CD8-positive, alpha-beta memory T cell (primary cell): ENCODE data around the gene GRIN2A. TPM values are rescaled to one million over a fixed set of nuclear protein-coding genes. Genes with fewer than 3 reads are reported as not detected.

ENCODE experiments used
- CTCF ChIA-PET: fragments of 350-600 bp; sonication (Branson Sonifier 250); formaldehyde crosslinking; loops from one replicate; lab custom pipeline; 2021; ENCODE audit warnings: antibody characterized with exemption; lab: Charles Lee
- POLR2A ChIA-PET: fragments of 350-600 bp; sonication (Branson Sonifier 250); formaldehyde crosslinking; loops from one replicate; lab custom pipeline; 2021; ENCODE audit warnings: antibody characterized with exemption; lab: Charles Lee
- DNase-seq, 5 donors: peaks; one replicate each; pipeline versions ENCODE4 v3.0.0 to v3.0.0-alpha.2; 2020 to 2022; ENCODE audit warnings: mixed read lengths in 1 of 5
- H3K27ac ChIP-seq: one replicate; pipeline ENCODE4 v1.7.0; 2013; ENCODE audit warnings: low read depth, mild to moderate bottlenecking, low read length, moderate library complexity
- H3K27me3 ChIP-seq: 2 replicates; pipeline ENCODE4 v1.7.0; 2013; ENCODE audit warnings: low read length, mild to moderate bottlenecking; ENCODE audit not compliant: insufficient read depth, poor library complexity, severe bottlenecking
- H3K36me3 ChIP-seq: 2 replicates; pipeline ENCODE4 v1.7.0; 2013; ENCODE audit warnings: mild to moderate bottlenecking, low read length, moderate library complexity; ENCODE audit not compliant: insufficient read depth
- H3K4me1 ChIP-seq: 2 replicates; pipeline ENCODE4 v1.7.0; 2013; ENCODE audit warnings: mild to moderate bottlenecking, low read length, moderate library complexity; ENCODE audit not compliant: insufficient read depth
- H3K4me3 ChIP-seq: 2 replicates; pipeline ENCODE4 v1.7.0; 2013; ENCODE audit warnings: mild to moderate bottlenecking, low read length
- H3K9me3 ChIP-seq: 2 replicates; pipeline ENCODE4 v1.7.0; 2013; ENCODE audit warnings: mild to moderate bottlenecking, low read length
- H3K27ac Mint-ChIP-seq, 8 donors: one replicate each; pipeline ENCODE4 v1.8.0; 2020 to 2021; ENCODE audit warnings: mixed read lengths in 8 of 8, mild to moderate bottlenecking in 6 of 8, inconsistent platforms in 3 of 8, moderate library complexity in 3 of 8
- H3K27me3 Mint-ChIP-seq, 2 donors: one replicate each; pipeline ENCODE4 v1.8.0; 2020 to 2021; ENCODE audit warnings: mixed read lengths in 2 of 2, mild to moderate bottlenecking in 1 of 2, moderate library complexity in 1 of 2
- H3K36me3 Mint-ChIP-seq, 3 donors: one replicate each; pipeline ENCODE4 v1.8.0; 2020 to 2021; ENCODE audit warnings: mixed read lengths in 3 of 3, inconsistent platforms in 1 of 3, mild to moderate bottlenecking in 1 of 3
- H3K4me1 Mint-ChIP-seq, 3 donors: one replicate each; pipeline ENCODE4 v1.8.0; 2020 to 2021; ENCODE audit warnings: mixed read lengths in 3 of 3, inconsistent platforms in 1 of 3, mild to moderate bottlenecking in 1 of 3
- H3K4me3 Mint-ChIP-seq, 7 donors: one replicate each; pipeline ENCODE4 v1.8.0; 2020 to 2021; ENCODE audit warnings: mixed read lengths in 7 of 7, mild to moderate bottlenecking in 6 of 7, moderate library complexity in 4 of 7, inconsistent platforms in 2 of 7
- H3K9me3 Mint-ChIP-seq, 5 donors: one replicate each; pipeline ENCODE4 v1.8.0; 2020 to 2022; ENCODE audit warnings: mixed read lengths in 5 of 5, mild to moderate bottlenecking in 3 of 5, moderate library complexity in 2 of 5, inconsistent platforms in 1 of 5
- polyA plus RNA-seq: library from polyadenylated mRNA; unstranded; fragments of 300-500 nt; fragmentation: Illumina TruSeq; gene quantifications from one replicate; pipeline ENCODE4 v1.2.3, GENCODE V29; 2021
- total RNA-seq, 2 experiments: library from RNA; stranded (reverse); gene quantifications; one replicate each; pipeline ENCODE4 v1.2.3, GENCODE V29; 2021

The GRIN2A gene
- total and polyA plus RNA-seq, 3 experiments from 2014 or later: not detected

GRCh38 chr16:9772526-9773225 lies 409.6 kb downstream of the GRIN2A start:
- CTCF ChIA-PET: no interaction called here

GRCh38 chr16:9766891-9767290 lies 415.3 kb downstream of the GRIN2A start:
- H3K36me3 Mint-ChIP-seq: no peaks in the 10 kb centered on the region
- H3K27ac ChIP-seq: no peak overlapping the region
- no peaks in the 10 kb centered on the region for H3K9me3 ChIP-seq
- H3K27me3 Mint-ChIP-seq: no peaks in the 10 kb centered on the region
- ChIA-PET POLR2A (no interaction called here), CTCF (no interaction called here)
- no peaks in the 10 kb centered on the region for H3K27me3 ChIP-seq
- DNase-seq: no peak
- peaks cover 0 to 3% (median 0%) of the 10 kb centered on the region in 5 donors for H3K9me3 Mint-ChIP-seq
- H3K4me3 Mint-ChIP-seq: no peak overlapping the region
- H3K36me3 ChIP-seq: no peaks in the 10 kb centered on the region
- H3K4me1 Mint-ChIP-seq: no peaks in the 10 kb centered on the region
- no peaks in the 10 kb centered on the region for H3K4me1 ChIP-seq
- no peak overlapping the region for H3K27ac Mint-ChIP-seq
- H3K4me3 ChIP-seq: no peak overlapping the region

More at GRCh38 chr16:9772526-9773225, 409.6 kb downstream of the GRIN2A start:
- no peaks in the 10 kb centered on the region for H3K36me3 ChIP-seq
- H3K9me3 Mint-ChIP-seq: peaks cover 0 to 3% (median 1%) of the 10 kb centered on the region in 5 donors
- POLR2A ChIA-PET: no interaction called here
- no peak overlapping the region for H3K27ac ChIP-seq
- no peaks in the 10 kb centered on the region for H3K9me3 ChIP-seq
- no peak overlapping the region for H3K27ac Mint-ChIP-seq
- no peaks in the 10 kb centered on the region for H3K36me3 Mint-ChIP-seq
- DNase-seq: no peak
- no peaks in the 10 kb centered on the region for H3K4me1 ChIP-seq
- no peak overlapping the region for H3K4me3 ChIP-seq
- no peaks in the 10 kb centered on the region for H3K27me3 ChIP-seq
- no peaks in the 10 kb centered on the region for H3K4me1 Mint-ChIP-seq
- no peaks in the 10 kb centered on the region for H3K27me3 Mint-ChIP-seq
- no peak overlapping the region for H3K4me3 Mint-ChIP-seq

- H3K27me3 ChIP-seq: no peaks in the 10 kb centered on the region
- Mint-ChIP-seq H3K4me1 (no peaks in the 10 kb centered on the region), H3K9me3 (peaks cover 0 to 6% (median 0%) of the 10 kb centered on the region in 5 donors), H3K36me3 (no peaks in the 10 kb centered on the region), H3K4me3 (no peak overlapping the region), H3K27ac (no peak overlapping the region), H3K27me3 (no peaks in the 10 kb centered on the region)
- no peaks in the 10 kb centered on the region for H3K9me3 ChIP-seq
- no peak for DNase-seq
- ChIA-PET POLR2A (no interaction called here), CTCF (no interaction called here)
- H3K36me3 ChIP-seq: no peaks in the 10 kb centered on the region
- no peak overlapping the region for H3K27ac ChIP-seq
- H3K4me3 ChIP-seq: no peak overlapping the region
- H3K4me1 ChIP-seq: no peaks in the 10 kb centered on the region
Observed at GRCh38 chr16:9763505-9763904, 418.7 kb downstream of the GRIN2A start.

- Mint-ChIP-seq H3K36me3 (no peaks in the 10 kb centered on the region), H3K9me3 (peaks cover 0 to 3% (median 0%) of the 10 kb centered on the region in 5 donors), H3K4me3 (no peak overlapping the region), H3K27me3 (no peaks in the 10 kb centered on the region), H3K4me1 (no peaks in the 10 kb centered on the region), H3K27ac (no peak overlapping the region)
- no peak for DNase-seq
- Histone ChIP-seq H3K4me3 (no peak overlapping the region), H3K36me3 (no peaks in the 10 kb centered on the region), H3K27me3 (no peaks in the 10 kb centered on the region), H3K27ac (no peak overlapping the region), H3K4me1 (no peaks in the 10 kb centered on the region), H3K9me3 (no peaks in the 10 kb centered on the region)
- ChIA-PET CTCF (no interaction called here), POLR2A (no interaction called here)
Observed at GRCh38 chr16:9761870-9762269, 420.4 kb downstream of the GRIN2A start.

- ChIA-PET CTCF (no interaction called here), POLR2A (no interaction called here)
- Histone ChIP-seq H3K4me1 (no peaks in the 10 kb centered on the region), H3K27me3 (no peaks in the 10 kb centered on the region), H3K36me3 (no peaks in the 10 kb centered on the region), H3K4me3 (no peak overlapping the region), H3K27ac (no peak overlapping the region), H3K9me3 (no peaks in the 10 kb centered on the region)
- Mint-ChIP-seq H3K36me3 (no peaks in the 10 kb centered on the region), H3K27me3 (peaks cover 0 to 4% of the 10 kb centered on the region in 2 donors), H3K4me3 (no peak overlapping the region), H3K4me1 (no peaks in the 10 kb centered on the region), H3K9me3 (peaks cover 0 to 3% (median 0%) of the 10 kb centered on the region in 5 donors), H3K27ac (no peak overlapping the region)
- no peak for DNase-seq
Observed at GRCh38 chr16:9757687-9758086, 424.5 kb downstream of the GRIN2A start.

- no peak overlapping the region for H3K4me3 Mint-ChIP-seq
- peaks cover 0 to 5% of the 10 kb centered on the region in 2 donors for H3K27me3 Mint-ChIP-seq
- no peak overlapping the region for H3K27ac ChIP-seq
- peaks cover 0 to 4% (median 2%) of the 10 kb centered on the region in 5 donors for H3K9me3 Mint-ChIP-seq
- DNase-seq: no peak
- no peaks in the 10 kb centered on the region for H3K4me1 Mint-ChIP-seq
- H3K9me3 ChIP-seq: no peaks in the 10 kb centered on the region
- ChIA-PET POLR2A (no interaction called here), CTCF (no interaction called here)
- no peaks in the 10 kb centered on the region for H3K4me1 ChIP-seq
- H3K27ac Mint-ChIP-seq: no peak overlapping the region
- H3K36me3 ChIP-seq: no peaks in the 10 kb centered on the region
- no peak overlapping the region for H3K4me3 ChIP-seq
- no peaks in the 10 kb centered on the region for H3K36me3 Mint-ChIP-seq
- no peaks in the 10 kb centered on the region for H3K27me3 ChIP-seq
Observed at GRCh38 chr16:9756434-9756833, 425.8 kb downstream of the GRIN2A start.

GRCh38 chr16:9755081-9755480 lies 427.1 kb downstream of the GRIN2A start:
- Mint-ChIP-seq H3K27me3 (peaks cover 0 to 6% of the 10 kb centered on the region in 2 donors), H3K9me3 (peaks cover 0 to 8% (median 1%) of the 10 kb centered on the region in 5 donors), H3K4me3 (no peak overlapping the region), H3K4me1 (no peaks in the 10 kb centered on the region), H3K27ac (no peak overlapping the region), H3K36me3 (no peaks in the 10 kb centered on the region)
- CTCF ChIA-PET: no interaction called here
- Histone ChIP-seq H3K9me3 (no peaks in the 10 kb centered on the region), H3K27me3 (no peaks in the 10 kb centered on the region), H3K27ac (no peak overlapping the region), H3K4me1 (no peaks in the 10 kb centered on the region), H3K4me3 (no peak overlapping the region), H3K36me3 (no peaks in the 10 kb centered on the region)
- no peak for DNase-seq
- POLR2A ChIA-PET: no interaction called here

GRCh38 chr16:9741776-9742175 lies 440.5 kb downstream of the GRIN2A start:
- Histone ChIP-seq H3K27ac (no peak overlapping the region), H3K9me3 (no peaks in the 10 kb centered on the region), H3K4me1 (no peaks in the 10 kb centered on the region), H3K4me3 (no peak overlapping the region), H3K27me3 (no peaks in the 10 kb centered on the region), H3K36me3 (no peaks in the 10 kb centered on the region)
- ChIA-PET CTCF (no interaction called here), POLR2A (no interaction called here)
- Mint-ChIP-seq H3K4me1 (no peaks in the 10 kb centered on the region), H3K9me3 (peaks cover 0 to 8% (median 4%) of the 10 kb centered on the region in 5 donors), H3K27ac (no peak overlapping the region), H3K27me3 (peaks cover 0 to 1% of the 10 kb centered on the region in 2 donors), H3K4me3 (no peak overlapping the region), H3K36me3 (no peaks in the 10 kb centered on the region)
- no peak for DNase-seq
